H1 (cell line): ENCODE measurements around the gene CERS1. TPM values are rescaled to one million over a fixed set of nuclear protein-coding genes. Genes with fewer than 3 reads are reported as not detected.

Source experiments
- CTCF ChIA-PET: fragments of 300-600 bp; sonication (Branson Sonifier 250); formaldehyde crosslinking; loops from one replicate; lab custom pipeline; 2021; ENCODE audit not compliant: partially characterized antibody; lab: Charles Lee
- POLR2A ChIA-PET: fragments of 300-600 bp; sonication (Branson Sonifier 250); formaldehyde crosslinking; loops from one replicate; lab custom pipeline; 2021; ENCODE audit warnings: inconsistent platforms; ENCODE audit not compliant: partially characterized antibody; lab: Charles Lee
- DNase-seq, 2 experiments: peaks; one replicate each; pipeline versions ENCODE4 v3.0.0 to v3.0.0-alpha.2; 2010 to 2022; ENCODE audit warnings: low spot score in 2 of 2, low read depth in 1 of 2, mixed read lengths in 1 of 2
- FAIRE-seq: peaks from 2 replicates; lab custom pipeline; 2011; peaks lifted over from hg19 to GRCh38; lab: Jason Lieb, UNC
- H2AFZ ChIP-seq: 2 replicates; pipeline ENCODE4 v1.8.1; 2012; ENCODE audit warnings: low read length, inconsistent platforms
- H2AK5ac ChIP-seq: 2 replicates; pipeline ENCODE4 v1.6.1; 2013; ENCODE audit warnings: low read depth, low read length
- H2BK120ac ChIP-seq: replicated peaks from 2 replicates; pipeline ENCODE3; 2013; ENCODE audit warnings: low read depth, low read length, inconsistent platforms
- H2BK12ac ChIP-seq: 2 replicates; pipeline ENCODE4 v1.6.1; 2013; ENCODE audit warnings: low read depth, low read length
- H2BK15ac ChIP-seq: 2 replicates; pipeline ENCODE4 v1.6.1; 2013; ENCODE audit warnings: low read length
- H2BK20ac ChIP-seq: 2 replicates; pipeline ENCODE4 v1.6.1; 2013; ENCODE audit warnings: low read length
- H2BK5ac ChIP-seq: 2 replicates; pipeline ENCODE4 v1.6.1; 2013; ENCODE audit warnings: low read depth, low read length
- H3K14ac ChIP-seq: 2 replicates; pipeline ENCODE4 v1.6.1; 2013; ENCODE audit warnings: inconsistent platforms; ENCODE audit not compliant: insufficient read length
- H3K18ac ChIP-seq: 2 replicates; pipeline ENCODE4 v1.6.1; 2013; ENCODE audit warnings: low read length; ENCODE audit errors: extremely low read depth
- H3K23ac ChIP-seq: 2 replicates; pipeline ENCODE4 v1.6.1; 2013; ENCODE audit warnings: inconsistent platforms; ENCODE audit not compliant: insufficient read length
- H3K23me2 ChIP-seq: 2 replicates; pipeline ENCODE4 v1.6.1; 2013; ENCODE audit warnings: low read depth, low read length
- H3K27ac ChIP-seq: 2 replicates; pipeline ENCODE4 v1.6.1; 2011; ENCODE audit warnings: low read depth, low read length, inconsistent platforms
- H3K27me3 ChIP-seq, 4 experiments: replicated peaks in 1 of 4; 1 replicate in 1 of 4; 2 replicates in 3 of 4; pipeline versions ENCODE4 v1.6.1 to v1.8.1; 2011 to 2013; ENCODE audit warnings: low read length in 3 of 4, mild to moderate bottlenecking in 3 of 4, inconsistent platforms in 2 of 4, mixed read lengths in 2 of 4, moderate library complexity in 1 of 4; ENCODE audit not compliant: control insufficient read depth in 3 of 4, insufficient read depth in 3 of 4; ENCODE audit errors: extremely low read depth in 1 of 4
- H3K36me3 ChIP-seq, 4 experiments: 2 replicates each; pipeline versions ENCODE4 v1.6.1 to v1.8.1; 2011 to 2013; ENCODE audit warnings: mild to moderate bottlenecking in 4 of 4, low read length in 3 of 4, moderate library complexity in 2 of 4, control low read depth in 1 of 4, inconsistent platforms in 1 of 4; ENCODE audit not compliant: insufficient read depth in 4 of 4, control insufficient read depth in 2 of 4
- H3K4ac ChIP-seq: replicated peaks from 2 replicates; pipeline ENCODE3; 2013; ENCODE audit warnings: low read length, low read depth, mixed read lengths, inconsistent platforms; ENCODE audit not compliant: insufficient read length
- H3K4me1 ChIP-seq, 4 experiments: replicated peaks in 1 of 4; 1 replicate in 1 of 4; 2 replicates in 3 of 4; pipeline versions ENCODE4 v1.6.1 to v1.8.1; 2011 to 2013; ENCODE audit warnings: low read length in 3 of 4, inconsistent platforms in 2 of 4, mixed read lengths in 1 of 4; ENCODE audit not compliant: insufficient read depth in 4 of 4, control insufficient read depth in 3 of 4
- H3K4me2 ChIP-seq, 2 experiments: 2 replicates each; pipeline versions ENCODE4 v1.6.1 to v1.8.1; 2011 to 2013; ENCODE audit warnings: low read depth in 2 of 2, low read length in 2 of 2, control low read depth in 1 of 2, inconsistent platforms in 1 of 2, mild to moderate bottlenecking in 1 of 2; ENCODE audit not compliant: insufficient read depth in 1 of 2
- H3K4me3 ChIP-seq, 4 experiments: fragments of 200-600, 300-600 bp in 1 of 4; sonication (generic), shearing (Covaris generic), sonication (Bioruptor Twin) in 1 of 4; 2 replicates each; pipeline versions ENCODE4 v1.5.1 to v1.8.1; 2011 to 2016; ENCODE audit warnings: low read length in 4 of 4, low read depth in 3 of 4, control low read depth in 2 of 4, inconsistent platforms in 2 of 4, mild to moderate bottlenecking in 2 of 4, mixed read lengths in 1 of 4, moderate library complexity in 1 of 4; ENCODE audit not compliant: insufficient read depth in 2 of 4; ENCODE audit errors: extremely low read depth in 1 of 4
- H3K56ac ChIP-seq: replicated peaks from 2 replicates; pipeline ENCODE3; 2013; ENCODE audit warnings: low read depth, mild to moderate bottlenecking, mixed read lengths, low read length, inconsistent platforms; ENCODE audit not compliant: insufficient read length
- H3K79me1 ChIP-seq: 2 replicates; pipeline ENCODE4 v1.6.1; 2013; ENCODE audit warnings: low read depth, low read length, control low read depth
- H3K79me2 ChIP-seq, 2 experiments: 2 replicates each; pipeline versions ENCODE4 v1.6.1 to v1.8.1; 2012 to 2013; ENCODE audit warnings: low read length in 2 of 2, mild to moderate bottlenecking in 2 of 2, inconsistent platforms in 1 of 2; ENCODE audit not compliant: insufficient read depth in 2 of 2, control insufficient read depth in 1 of 2
- H3K9ac ChIP-seq, 4 experiments: replicated peaks in 1 of 4; 1 replicate in 1 of 4; 2 replicates in 3 of 4; pipeline versions ENCODE4 v1.6.1 to v1.8.1; 2011 to 2013; ENCODE audit warnings: low read depth in 3 of 4, low read length in 3 of 4, control low read depth in 2 of 4, mild to moderate bottlenecking in 2 of 4, moderate library complexity in 2 of 4, inconsistent platforms in 1 of 4; ENCODE audit errors: extremely low read depth in 1 of 4
- H3K9me3 ChIP-seq, 2 experiments: 2 replicates each; pipeline versions ENCODE4 v1.6.1 to v1.8.1; 2012 to 2013; ENCODE audit warnings: mild to moderate bottlenecking in 2 of 2, moderate library complexity in 2 of 2, control low read depth in 1 of 2, inconsistent platforms in 1 of 2, low read depth in 1 of 2, low read length in 1 of 2, mixed read lengths in 1 of 2; ENCODE audit not compliant: insufficient read depth in 2 of 2
- H4K20me1 ChIP-seq, 2 experiments: replicated peaks in 1 of 2; 2 replicates each; pipeline versions ENCODE3 to v1.8.1; 2011 to 2013; ENCODE audit warnings: inconsistent platforms in 2 of 2, low read length in 2 of 2, mild to moderate bottlenecking in 1 of 2; ENCODE audit not compliant: insufficient read depth in 2 of 2, control insufficient read depth in 1 of 2
- H4K5ac ChIP-seq: 2 replicates; pipeline ENCODE4 v1.6.1; 2013; ENCODE audit warnings: low read length, low read depth, mixed read lengths, inconsistent platforms; ENCODE audit not compliant: insufficient read length
- H4K8ac ChIP-seq: 2 replicates; pipeline ENCODE4 v1.8.0; 2013; ENCODE audit warnings: mild to moderate bottlenecking, moderate library complexity, low read length, inconsistent platforms; ENCODE audit not compliant: insufficient read depth; ENCODE audit errors: extremely low read depth
- H4K91ac ChIP-seq: replicated peaks from 2 replicates; pipeline ENCODE3; 2013; ENCODE audit warnings: low read length, mixed read lengths, inconsistent platforms; ENCODE audit not compliant: insufficient read length
- POLR2A ChIP-seq, 2 experiments: IDR thresholded peaks; 1 replicate in 1 of 2; 2 replicates in 1 of 2; pipeline ENCODE4 v1.6.1; 2011; ENCODE audit warnings: low read depth in 2 of 2, low read length in 2 of 2, mild to moderate bottlenecking in 2 of 2; ENCODE audit errors: control extremely low read depth in 1 of 2
- TAF1 ChIP-seq: IDR thresholded peaks from 2 replicates; pipeline ENCODE4 v1.6.1; 2011; ENCODE audit warnings: mild to moderate bottlenecking, low read depth, low read length
- WGBS, 2 experiments: shearing (Covaris generic) in 1 of 2; methylation state at CpG; one replicate each; pipeline versions ENCODE4 v1.1.6 to v1.1.7; 2013 to 2015; ENCODE audit warnings: low lambda C conversion rate in 2 of 2, mixed read lengths in 2 of 2, inconsistent platforms in 1 of 2, low coverage in 1 of 2, missing lambda C conversion rate in 1 of 2; ENCODE audit not compliant: insufficient replicate concordance in 2 of 2, insufficient coverage in 1 of 2, insufficient read length in 1 of 2; ENCODE audit errors: extremely low coverage in 1 of 2, missing lambda C conversion rate in 1 of 2; 5-methylcytosine and 5-hydroxymethylcytosine counted together
- polyA plus RNA-seq, 7 experiments: library from polyadenylated mRNA; depleted of rRNA in 3 of 7; stranded (reverse) in 5 of 7; unstranded in 2 of 7; fragments of >200 nt in 5 of 7; fragments of 200-250 nt in 2 of 7; gene quantifications; 1 replicate in 5 of 7; 2 replicates in 1 of 7; 4 replicates in 1 of 7; pipeline versions ENCODE4 v1.2.1 to v1.2.3, GENCODE V29; 2011 to 2013; ENCODE audit warnings: missing spikeins in 2 of 7, mixed read lengths in 2 of 7
- total RNA-seq: library from RNA; stranded (reverse); fragmentation: NEBNext Ultra II Directional; extraction: Animal tissue kit (Norgen Biotek cat#: 25700); gene quantifications from 2 replicates; pipeline ENCODE4 v1.2.1, GENCODE V29; 2021

Gene CERS1
- total and polyA plus RNA-seq, 2 of the 8 experiments (the other 6 are each of a cell fraction or from before 2014, with no cell fraction given) = 18.6 to 51.0 TPM

- H3K9ac ChIP-seq = peak overlapping the region in 1 of 4 experiments; percentile 72; a peak in 1 of 7 replicates
- peaks cover 38 to 44% of the 10 kb centered on the region in 2 experiments for H4K20me1 ChIP-seq
- WGBS, 2 experiments = 56% methylated on average over 18 of the region's 18 CpGs; no CpG with 5 or more reads in 1 of the 2 experiments
- DNase-seq = no peak
- H3K79me1 ChIP-seq = peaks cover 21% of the 10 kb centered on the region
- H2AK5ac ChIP-seq = no peak overlapping the region
- peaks cover 0 to 3% (median 0%) of the 10 kb centered on the region in 4 experiments; a peak in 2 of 7 replicates for H3K27me3 ChIP-seq
- H3K23ac ChIP-seq = no peak overlapping the region
- H3K4me1 ChIP-seq = peaks cover 3 to 15% (median 10%) of the 10 kb centered on the region in 4 experiments
- H3K9me3 ChIP-seq = no peaks in the 10 kb centered on the region
- no peak overlapping the region for H2BK20ac ChIP-seq
- no peak overlapping the region for H4K91ac ChIP-seq
- peak overlapping the region; percentile 57; the same call in 1 of the 2 replicates for H4K8ac ChIP-seq
- H3K4ac ChIP-seq = no peak overlapping the region
- no peak overlapping the region for H3K27ac ChIP-seq
- POLR2A ChIA-PET = interaction anchor here (1.0 to 3.4 kb wide), 7 partner anchors 7 to 43 kb away, joined by 3 to 18 read pairs (median 4); partner anchors contain the start of gene COMP
- H4K5ac ChIP-seq = no peak overlapping the region
- CTCF ChIA-PET = interaction anchor here (0.6 to 19.5 kb wide), 9 partner anchors 9 to 371 kb away, joined by 3 to 247 read pairs (median 4); no protein-coding TSS in a partner anchor
- H2BK12ac ChIP-seq = no peak overlapping the region
- no peak overlapping the region for H2AFZ ChIP-seq
- H3K79me2 ChIP-seq = peaks cover 34 to 65% of the 10 kb centered on the region in 2 experiments
- H2BK15ac ChIP-seq = no peak overlapping the region
- H3K4me2 ChIP-seq = peak overlapping the region; percentile 87 to 95
- H3K56ac ChIP-seq = no peak overlapping the region
- H3K14ac ChIP-seq = no peak overlapping the region
- H3K4me3 ChIP-seq = peak overlapping the region; percentile 40 to 99 (median 61); a peak in 7 of 8 replicates
- no peak overlapping the region for H2BK120ac ChIP-seq
- TF ChIP-seq POLR2A (IDR thresholded peaks at IDR 0.05; ENCODE audit: control extremely low read depth in 1 of 2, low read depth in 2 of 2, low read length in 2 of 2) = peak in 1 of 2 experiments; percentile 10; a peak in 1 of 3 replicates
- TF ChIP-seq TAF1 = no peak
- no peak overlapping the region for H2BK5ac ChIP-seq
- peaks cover 0 to 13% (median 7%) of the 10 kb centered on the region in 4 experiments; a peak in 4 of 8 replicates for H3K36me3 ChIP-seq
- peaks cover 11% of the 10 kb centered on the region for H3K23me2 ChIP-seq
- no peak for FAIRE-seq
- no peak overlapping the region for H3K18ac ChIP-seq
Measured at GRCh38 chr19:18833849-18834643, 61.9 kb downstream of the CERS1 start.
